Ovary (tissue), 9 donors: Measurements from ENCODE around the gene CAMTA1. TPM values are rescaled to one million over a fixed set of nuclear protein-coding genes. Genes with fewer than 3 reads are reported as not detected.

Experiments used
- DNase-seq, 5 donors: peaks; one replicate each; pipeline ENCODE4 v3.0.0-alpha.2; 2019 to 2020
- H3K27ac ChIP-seq, 2 donors: fragments of 200-600 bp; one replicate each; pipeline versions ENCODE4 v1.5.1 to v1.8.0; 2019 to 2022
- H3K27me3 ChIP-seq: fragments of 200-600 bp; one replicate; pipeline ENCODE4 v1.8.0; 2022
- H3K36me3 ChIP-seq: fragments of 200-600 bp; sonication (generic); one replicate; pipeline ENCODE4 v1.5.1; 2019
- H3K4me1 ChIP-seq: one replicate; pipeline ENCODE4 v1.8.1; 2013; ENCODE audit warnings: mild to moderate bottlenecking, moderate library complexity; ENCODE audit not compliant: insufficient read depth
- H3K4me3 ChIP-seq: fragments of 200-600 bp; sonication (generic); one replicate; pipeline ENCODE4 v1.5.1; 2017
- H3K9me3 ChIP-seq, 2 donors: fragments of 200-600 bp in 1 of 2; sonication (generic) in 1 of 2; one replicate each; pipeline versions ENCODE4 v1.5.1 to v1.8.1; 2013 to 2019; ENCODE audit warnings: mild to moderate bottlenecking in 1 of 2, moderate library complexity in 1 of 2
- CTCF ChIP-seq, 3 donors: fragments of 450-650 bp in 2 of 3; fragments of 200-600 bp in 1 of 3; IDR thresholded peaks; one replicate each; pipeline versions ENCODE4 v1.5.1 to v1.8.0; 2016 to 2022; ENCODE audit warnings: antibody characterized with exemption in 3 of 3, mild to moderate bottlenecking in 1 of 3
- EP300 ChIP-seq: sonication (generic); formaldehyde crosslinking; IDR thresholded peaks from one replicate; pipeline ENCODE4 v1.6.1; 2017; ENCODE audit warnings: antibody characterized with exemption
- POLR2A ChIP-seq: fragments of 450-650 bp; IDR thresholded peaks from one replicate; pipeline ENCODE4 v1.6.1; 2017; ENCODE audit warnings: antibody characterized with exemption, mild to moderate bottlenecking, moderate library complexity
- WGBS, 3 donors: extraction: QIAGEN DNeasy Blood & Tissue Kit in 1 of 3; methylation state at CpG; one replicate each; pipeline versions ENCODE4 v1.1.5 to v1.1.7; 2013 to 2017; 5-methylcytosine and 5-hydroxymethylcytosine counted together
- intact Hi-C, 4 donors: fragments of 100-400 bp; cut with DNase I; formaldehyde crosslinking; loops; one replicate each; pipeline versions ENCODE4 v1.11.0 to v1.15.1; 2022 to 2023
- polyA plus RNA-seq, 2 donors: library from polyadenylated mRNA; stranded (reverse); fragments of 200-250 nt in 1 of 2; fragments of 350-450 nt in 1 of 2; fragmentation: Illumina TruSeq in 1 of 2; extraction: RNeasy Lipid Tissue Mini Kit (QIAGEN cat#74804) in 1 of 2; gene quantifications; one replicate each; pipeline ENCODE4 v1.2.3, GENCODE V29; 2013 to 2014
- total RNA-seq, 7 donors: library from RNA; depleted of rRNA in 2 of 7; stranded (reverse); fragments of >200 nt in 2 of 7; fragmentation: NEBNext Ultra II Directional in 3 of 7; extraction: Animal tissue kit (Norgen Biotek cat#: 25700) in 3 of 7; gene quantifications; one replicate each; pipeline versions ENCODE4 v1.1.0 to v1.2.4, GENCODE V29; 2016 to 2023
- donor health status: DM: no; HTN: no; CAD: no; lungs with moderate emphysema.
- donor health status: DM: no; HTN: no; CAD: no.
- donor health status: Bipolar disorder and iron deficiency.
- donor health status: DM: yes; HTN: yes; CAD: no.
- donor health status: DM: no; HTN: no; CAD: no.
- donor health status: DM: yes; HTN: yes; CAD: no.

CAMTA1 gene
- total and polyA plus RNA-seq, 9 donors: 51.1 to 150 (median 67.4) TPM

- H3K9me3 ChIP-seq: no peaks in the 10 kb centered on the region
- peak in 4 of 5 donors; percentile 4 to 8 (median 4) for DNase-seq
- WGBS, 3 donors: 77 to 85% (median 80%) methylated on average over 6 of the region's 6 CpGs
- TF ChIP-seq EP300 (no peak), CTCF (IDR thresholded peaks at IDR 0.05) (no peak), POLR2A (no peak)
- no peak overlapping the region for H3K4me3 ChIP-seq
- H3K27me3 ChIP-seq: no peaks in the 10 kb centered on the region
- intact Hi-C loops: no loop called here
- no peak overlapping the region for H3K27ac ChIP-seq
- no peaks in the 10 kb centered on the region for H3K4me1 ChIP-seq
- H3K36me3 ChIP-seq: no peaks in the 10 kb centered on the region
Measured at GRCh38 chr1:7420470-7421100, 635.3 kb downstream of the CAMTA1 start.

GRCh38 chr1:7421471-7422075 lies 636.3 kb downstream of the CAMTA1 start:
- H3K27ac ChIP-seq: no peak overlapping the region
- peak in 3 of 5 donors; percentile 2 to 10 (median 6) for DNase-seq
- H3K4me3 ChIP-seq: no peak overlapping the region
- intact Hi-C loops: no loop called here
- 88 to 93% (median 91%) methylated on average over 12 of the region's 12 CpGs for WGBS, 3 donors
- no peaks in the 10 kb centered on the region for H3K36me3 ChIP-seq
- TF ChIP-seq POLR2A: no peak
- H3K27me3 ChIP-seq: no peaks in the 10 kb centered on the region
- H3K9me3 ChIP-seq: no peaks in the 10 kb centered on the region
- no peaks in the 10 kb centered on the region for H3K4me1 ChIP-seq

GRCh38 chr1:7422081-7422480 lies 636.8 kb downstream of the CAMTA1 start:
- no peaks in the 10 kb centered on the region for H3K27me3 ChIP-seq
- peak in 3 of 5 donors; percentile 4 to 12 (median 8) for DNase-seq
- intact Hi-C loops: no loop called here
- TF ChIP-seq CTCF (IDR thresholded peaks at IDR 0.05): no peak
- H3K27ac ChIP-seq: no peak overlapping the region
- no peaks in the 10 kb centered on the region for H3K36me3 ChIP-seq
- H3K9me3 ChIP-seq: no peaks in the 10 kb centered on the region
- H3K4me3 ChIP-seq: no peak overlapping the region
- 92 to 98% (median 94%) methylated on average over 6 of the region's 6 CpGs for WGBS, 3 donors
- no peaks in the 10 kb centered on the region for H3K4me1 ChIP-seq

DNA sequence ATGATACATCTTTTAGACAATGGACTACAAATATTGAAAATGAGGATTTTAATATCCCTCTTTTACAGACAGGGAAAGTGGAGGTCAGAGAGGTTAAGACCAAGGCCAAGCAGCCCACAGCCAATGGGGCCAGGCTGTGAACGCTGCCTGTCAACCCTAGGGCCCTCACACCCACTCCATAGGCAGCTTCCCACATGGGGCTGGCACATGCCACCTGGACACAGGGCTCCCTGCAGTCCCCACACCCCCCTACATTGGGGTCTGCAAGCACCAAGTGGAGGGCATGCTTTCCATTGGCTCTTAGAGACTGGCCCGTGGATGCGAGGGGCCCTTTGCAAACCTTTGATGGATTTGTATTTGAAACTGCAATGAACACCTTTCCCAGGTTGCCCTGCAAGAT lies 637.3 kb downstream of the CAMTA1 start:
- intact Hi-C loops: no loop called here
- no peaks in the 10 kb centered on the region for H3K36me3 ChIP-seq
- 83 to 90% (median 90%) methylated on average over 3 of the region's 3 CpGs for WGBS, 3 donors
- no peaks in the 10 kb centered on the region for H3K27me3 ChIP-seq
- no peaks in the 10 kb centered on the region for H3K9me3 ChIP-seq
- H3K4me1 ChIP-seq: no peaks in the 10 kb centered on the region
- DNase-seq: peak in 2 of 5 donors; percentile 3 to 6
- TF ChIP-seq CTCF (IDR thresholded peaks at IDR 0.05): no peak
- no peak for TF ChIP-seq POLR2A
- H3K4me3 ChIP-seq: no peak overlapping the region
- H3K27ac ChIP-seq: no peak overlapping the region

- no peak for TF ChIP-seq POLR2A
- TF ChIP-seq EP300: no peak
- no peak for TF ChIP-seq CTCF (IDR thresholded peaks at IDR 0.05)
- Histone ChIP-seq H3K27ac (no peak overlapping the region), H3K4me1 (no peaks in the 10 kb centered on the region), H3K4me3 (no peak overlapping the region), H3K36me3 (no peaks in the 10 kb centered on the region), H3K27me3 (no peaks in the 10 kb centered on the region), H3K9me3 (no peaks in the 10 kb centered on the region)
- intact Hi-C loops: no loop called here
- 82 to 96% (median 85%) methylated on average over 9 of the region's 9 CpGs for WGBS, 3 donors
- peak in 3 of 5 donors; percentile 10 to 28 (median 14) for DNase-seq
Measured at GRCh38 chr1:7422966-7423365, 637.7 kb downstream of the CAMTA1 start.
